T-helper 2 cell treated with Interferon-gamma antibody and Interleukin-4, amounts not matched to agents 5 μg/mL and 100 μg/mL, for 36 hours (primary cell): Measurements from ENCODE around the gene AP2A1.

ENCODE experiments used
- DNase-seq: peaks from one replicate; pipeline ENCODE4 v3.0.0; 2021; ENCODE audit warnings: low spot score
- H3K27ac Mint-ChIP-seq: one replicate; pipeline ENCODE4 v1.8.0; 2021; ENCODE audit warnings: mild to moderate bottlenecking, mixed read lengths
- H3K27me3 Mint-ChIP-seq: one replicate; pipeline ENCODE4 v1.8.0; 2021; ENCODE audit warnings: low read depth, mixed read lengths
- H3K36me3 Mint-ChIP-seq: one replicate; pipeline ENCODE4 v1.8.0; 2021; ENCODE audit warnings: low read depth, mixed read lengths
- H3K4me1 Mint-ChIP-seq: one replicate; pipeline ENCODE4 v1.8.0; 2021; ENCODE audit warnings: low read depth, mixed read lengths
- H3K4me3 Mint-ChIP-seq: one replicate; pipeline ENCODE4 v1.8.0; 2022; ENCODE audit warnings: mild to moderate bottlenecking, moderate library complexity, mixed read lengths
- H3K9me3 Mint-ChIP-seq: one replicate; pipeline ENCODE4 v1.8.0; 2021; ENCODE audit warnings: mixed read lengths

Gene AP2A1

GRCh38 chr19:49850221-49850486, 83.4 kb downstream of the AP2A1 start:
- Mint-ChIP-seq H3K9me3 (peaks cover 8% of the 10 kb centered on the region), H3K36me3 (peaks cover 5% of the 10 kb centered on the region), H3K4me1 (peaks cover 32% of the 10 kb centered on the region), H3K4me3 (peak overlapping the region; percentile 91), H3K27me3 (peaks cover 7% of the 10 kb centered on the region), H3K27ac (peak overlapping the region; percentile 97)
- DNase-seq: no peak

DNA sequence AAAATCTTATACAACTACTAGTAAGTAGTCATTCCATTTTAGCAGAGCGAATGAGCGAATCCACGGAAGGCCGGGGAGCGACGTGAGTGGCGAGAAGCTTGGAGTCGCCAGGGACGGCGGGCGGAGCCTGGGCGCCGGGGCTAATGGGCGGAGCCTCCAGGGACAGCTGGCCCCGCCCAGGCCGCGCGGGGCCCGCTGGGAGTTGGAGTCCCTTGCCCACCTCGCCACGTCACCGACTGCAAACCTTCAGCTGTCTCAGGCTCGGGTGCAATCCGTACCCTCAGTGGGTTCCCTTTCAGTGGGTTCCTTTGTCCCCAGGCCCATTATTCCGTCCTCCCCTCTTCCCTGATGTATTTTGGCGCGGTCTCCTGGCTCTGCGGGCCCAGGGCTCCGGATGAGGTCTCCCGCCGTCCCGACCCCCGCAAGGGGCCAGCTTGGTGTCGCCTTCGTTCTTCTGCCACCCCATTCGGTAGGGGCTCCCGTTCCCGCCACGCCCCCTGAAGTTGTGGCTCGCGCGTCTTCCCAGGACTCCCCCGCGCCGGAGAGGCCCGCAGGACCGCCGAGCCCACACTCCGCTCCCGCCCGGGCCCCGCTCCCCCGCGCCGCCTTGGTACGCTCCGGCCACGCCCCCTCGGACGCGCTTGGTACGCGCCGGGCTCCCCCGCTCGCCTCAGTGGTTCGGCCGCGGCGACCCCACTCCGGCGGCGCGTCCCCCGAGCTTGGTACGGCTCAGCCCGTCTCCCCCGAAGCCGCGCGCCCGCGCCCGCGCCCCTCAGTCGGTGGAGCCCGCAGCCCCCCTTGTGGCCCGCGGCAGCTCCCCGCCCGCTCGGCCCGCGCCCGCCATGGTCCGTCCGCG, 83.9 kb downstream of the AP2A1 start, which contains the start of gene PTOV1:
Gene PTOV1, plus strand, starts transcription at position 673 of the 856 bp plus-strand sequence.
- Mint-ChIP-seq H3K9me3 (peaks cover 8% of the 10 kb centered on the region), H3K4me3 (peak within 1 kb of the TSS; percentile 91), H3K27me3 (peaks cover 7% of the 10 kb centered on the region), H3K27ac (peak within 1 kb of the TSS; percentile 97), H3K4me1 (peaks cover 32% of the 10 kb centered on the region), H3K36me3 (peaks cover 8% of the 10 kb centered on the region)
- peak; percentile 89 for DNase-seq

- no peak for DNase-seq
- Mint-ChIP-seq H3K27ac (peak overlapping the region; percentile 80), H3K4me1 (peaks cover 32% of the 10 kb centered on the region), H3K36me3 (peaks cover 11% of the 10 kb centered on the region), H3K27me3 (peaks cover 7% of the 10 kb centered on the region), H3K9me3 (peaks cover 8% of the 10 kb centered on the region), H3K4me3 (peak overlapping the region; percentile 85)
These were observed 84.9 kb downstream of the AP2A1 start for GRCh38 chr19:49851456-49852259.

- Mint-ChIP-seq H3K4me1 (peaks cover 30% of the 10 kb centered on the region), H3K27ac (peak overlapping the region; percentile 80), H3K4me3 (peak overlapping the region; percentile 85), H3K36me3 (peaks cover 11% of the 10 kb centered on the region), H3K9me3 (peaks cover 8% of the 10 kb centered on the region), H3K27me3 (peaks cover 5% of the 10 kb centered on the region)
- DNase-seq: no peak
These were observed 85.9 kb downstream of the AP2A1 start for GRCh38 chr19:49852631-49853126.

DNA sequence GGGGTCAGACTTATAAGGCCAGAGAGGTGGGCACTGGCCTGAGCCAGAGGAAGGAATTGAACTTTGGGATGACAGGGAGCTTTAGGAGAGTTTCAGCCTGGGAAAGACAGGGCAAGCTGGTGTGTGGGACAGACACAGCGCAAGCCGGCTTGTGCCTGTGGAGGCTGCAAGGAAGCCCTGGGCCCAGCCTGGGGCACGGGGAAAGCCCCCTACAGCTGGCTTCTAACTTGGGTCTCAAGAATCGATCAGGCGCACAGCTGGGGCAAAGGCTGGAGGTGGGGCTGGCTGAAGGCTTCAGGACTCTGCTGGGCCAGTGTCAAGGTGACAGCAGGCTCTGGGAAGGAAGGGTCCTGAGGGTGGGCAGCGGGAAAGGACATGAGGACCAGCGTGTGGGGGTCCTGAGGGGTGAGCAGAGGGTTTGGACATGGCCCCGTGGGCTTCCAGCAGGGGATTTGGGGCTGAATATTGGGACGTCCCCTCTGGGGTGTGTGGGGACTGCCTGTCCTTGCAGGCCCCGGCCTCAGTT, 87.1 kb downstream of the AP2A1 start:
- peaks cover 19% of the 10 kb centered on the region for H3K4me1 Mint-ChIP-seq
- peaks cover 8% of the 10 kb centered on the region for H3K9me3 Mint-ChIP-seq
- H3K27me3 Mint-ChIP-seq: peaks cover 5% of the 10 kb centered on the region
- peak overlapping the region; percentile 50 for H3K27ac Mint-ChIP-seq
- DNase-seq: no peak
- peaks cover 14% of the 10 kb centered on the region for H3K36me3 Mint-ChIP-seq
- H3K4me3 Mint-ChIP-seq: no peak overlapping the region

GRCh38 chr19:49854378-49855263, 87.8 kb downstream of the AP2A1 start:
- peaks cover 4% of the 10 kb centered on the region for H3K9me3 Mint-ChIP-seq
- H3K27me3 Mint-ChIP-seq: peaks cover 5% of the 10 kb centered on the region
- no peak overlapping the region for H3K27ac Mint-ChIP-seq
- H3K36me3 Mint-ChIP-seq: peaks cover 13% of the 10 kb centered on the region
- H3K4me1 Mint-ChIP-seq: peaks cover 16% of the 10 kb centered on the region
- no peak for DNase-seq
- no peak overlapping the region for H3K4me3 Mint-ChIP-seq

GRCh38 chr19:49855277-49855675, 88.5 kb downstream of the AP2A1 start:
- Mint-ChIP-seq H3K36me3 (peaks cover 13% of the 10 kb centered on the region), H3K27ac (peak overlapping the region; percentile 31), H3K9me3 (no peaks in the 10 kb centered on the region), H3K4me3 (no peak overlapping the region), H3K27me3 (peaks cover 5% of the 10 kb centered on the region), H3K4me1 (peaks cover 10% of the 10 kb centered on the region)
- DNase-seq: no peak

DNA sequence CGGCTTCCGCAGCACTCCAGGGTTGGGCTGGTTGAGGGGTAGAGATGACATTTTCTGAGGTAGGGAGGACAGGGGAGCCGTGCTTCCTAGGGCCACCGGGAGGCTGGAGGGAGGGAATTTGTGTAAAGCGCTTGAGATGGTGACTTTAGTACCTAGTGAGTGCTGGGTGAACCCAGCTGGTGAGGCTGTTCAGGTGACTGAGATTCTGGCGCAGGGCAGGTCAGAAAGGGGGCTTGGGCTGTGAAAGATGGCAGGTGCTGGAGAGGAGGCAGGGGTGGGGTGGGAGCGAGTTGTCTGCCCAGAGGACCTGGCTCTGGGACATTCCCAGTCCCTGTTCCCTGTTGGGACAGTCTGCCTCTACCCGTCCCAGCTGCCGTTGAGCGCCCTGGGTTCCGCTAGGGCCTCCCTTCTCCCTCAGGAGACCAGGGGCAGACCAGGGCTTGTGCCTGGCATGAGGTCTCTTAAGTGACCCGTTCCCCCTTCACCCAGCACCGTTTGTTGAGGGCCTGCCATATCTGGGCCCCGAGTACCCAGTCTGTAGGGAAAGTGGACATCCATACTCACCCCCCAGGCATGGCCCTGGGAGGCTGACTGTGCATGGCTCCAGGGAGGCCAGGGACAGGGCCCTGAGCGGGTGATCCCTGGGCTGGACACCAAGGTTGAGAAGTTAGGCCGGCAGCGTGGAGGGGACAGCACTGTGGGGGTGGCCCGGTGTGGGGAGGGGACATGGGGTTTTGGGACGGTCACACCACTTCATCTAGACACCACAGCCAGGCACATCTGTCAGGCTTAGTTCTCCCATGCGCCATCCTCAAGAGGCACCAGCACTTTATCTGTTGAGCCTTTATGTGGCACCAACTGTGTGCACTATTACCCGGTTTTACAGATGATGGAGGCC, 89.1 kb downstream of the AP2A1 start:
- Mint-ChIP-seq H3K27me3 (peaks cover 5% of the 10 kb centered on the region), H3K27ac (peak overlapping the region; percentile 31), H3K36me3 (peaks cover 17% of the 10 kb centered on the region), H3K4me3 (no peak overlapping the region), H3K4me1 (peaks cover 9% of the 10 kb centered on the region), H3K9me3 (no peaks in the 10 kb centered on the region)
- DNase-seq: no peak

DNA sequence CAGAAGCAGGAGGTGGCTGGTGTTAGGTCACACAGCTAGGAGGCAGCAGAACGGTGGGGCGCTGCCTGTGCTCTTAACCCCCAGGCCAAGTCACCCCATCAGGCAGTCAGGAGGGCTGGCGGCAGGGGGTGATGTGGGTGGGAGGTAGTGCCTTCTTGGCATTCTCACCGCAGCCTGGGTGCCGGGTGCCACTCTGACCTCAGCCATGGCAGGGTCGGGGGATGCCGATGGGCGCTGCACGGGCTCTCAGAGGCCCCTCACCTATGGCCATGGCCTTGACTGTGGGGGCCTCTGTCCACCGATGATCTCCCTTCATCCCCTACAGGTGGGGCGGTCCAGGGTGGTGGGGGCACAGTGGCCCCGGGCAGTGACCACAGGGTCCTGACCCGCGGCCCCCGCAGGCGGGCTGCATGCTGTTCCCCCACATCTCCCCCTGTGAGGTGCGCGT, 89.8 kb downstream of the AP2A1 start:
- Mint-ChIP-seq H3K27me3 (peaks cover 5% of the 10 kb centered on the region), H3K4me1 (peaks cover 9% of the 10 kb centered on the region), H3K9me3 (no peaks in the 10 kb centered on the region), H3K4me3 (no peak overlapping the region), H3K36me3 (peaks cover 18% of the 10 kb centered on the region), H3K27ac (no peak overlapping the region)
- no peak for DNase-seq
